ENCODE results near the gene FAM241A. TPM values are rescaled to one million over a fixed set of nuclear protein-coding genes. Genes with fewer than 3 reads are reported as not detected.

Gene FAM241A
- total RNA-seq, 2 donors from 2014 or later = 3.2 to 7.5 TPM

- no peak overlapping the region for H3K27ac ChIP-seq
Observed at GRCh38 chr4:112182604-112183003, 37.4 kb downstream of the FAM241A start.

GRCh38 chr4:112183252-112183651, 38.0 kb downstream of the FAM241A start:
- Histone ChIP-seq H3K27me3 (replicated peaks; ENCODE audit: insufficient read depth) (no peaks in the 10 kb centered on the region), H3K4me1 (ENCODE audit: control insufficient read depth in 1 of 2, low read depth in 2 of 2) (no peaks in the 10 kb centered on the region), H3K4me3 (no peak overlapping the region), H3K9me3 (no peaks in the 10 kb centered on the region), H3K27ac (no peak overlapping the region), H3K36me3 (no peaks in the 10 kb centered on the region)
- no peak for TF ChIP-seq CTCF (IDR thresholded peaks at IDR 0.05)
- DNase-seq (ENCODE audit: low spot score) = no peak
- no peak for ATAC-seq (ENCODE audit: insufficient number of reproducible peaks, low FRiP score, low read depth)

More at GRCh38 chr4:112182604-112183003, 37.4 kb downstream of the FAM241A start:
- H3K36me3 ChIP-seq = no peaks in the 10 kb centered on the region
- no peaks in the 10 kb centered on the region for H3K4me1 ChIP-seq (ENCODE audit: control insufficient read depth in 1 of 2, low read depth in 2 of 2)
- H3K4me3 ChIP-seq = no peak overlapping the region
- H3K9me3 ChIP-seq = no peaks in the 10 kb centered on the region
- no peak for ATAC-seq (ENCODE audit: insufficient number of reproducible peaks, low FRiP score, low read depth)
- no peak for TF ChIP-seq CTCF (IDR thresholded peaks at IDR 0.05)
- DNase-seq (ENCODE audit: low spot score) = no peak
- H3K27me3 ChIP-seq (replicated peaks; ENCODE audit: insufficient read depth) = no peaks in the 10 kb centered on the region

DNA sequence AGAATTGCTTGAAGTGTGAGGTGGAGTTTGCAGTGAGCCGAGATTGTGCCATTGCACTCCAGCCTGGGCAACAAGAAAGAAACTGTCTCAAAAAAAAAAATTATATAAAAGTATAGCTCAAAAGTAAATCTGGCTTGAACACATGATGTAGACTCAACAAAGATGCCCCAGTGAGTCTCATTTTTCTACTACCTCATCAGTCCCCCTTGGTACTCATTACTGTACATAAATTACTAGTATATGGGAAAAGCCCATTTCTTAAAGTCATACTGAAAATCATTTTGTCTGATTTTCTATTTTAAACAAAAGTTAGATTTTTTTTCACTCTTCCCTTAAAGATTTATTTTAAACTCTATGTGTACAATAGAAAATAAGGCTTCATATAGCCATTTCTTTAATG, 39.2 kb downstream of the FAM241A start:
- H3K27ac ChIP-seq = no peak overlapping the region
- no peaks in the 10 kb centered on the region for H3K36me3 ChIP-seq
- H3K4me3 ChIP-seq = no peak overlapping the region
- no peak for TF ChIP-seq CTCF (IDR thresholded peaks at IDR 0.05)
- H3K27me3 ChIP-seq (replicated peaks; ENCODE audit: insufficient read depth) = no peaks in the 10 kb centered on the region
- H3K9me3 ChIP-seq = no peaks in the 10 kb centered on the region
- ATAC-seq (ENCODE audit: insufficient number of reproducible peaks, low FRiP score, low read depth) = no peak
- no peak for DNase-seq (ENCODE audit: low spot score)
- H3K4me1 ChIP-seq (ENCODE audit: control insufficient read depth in 1 of 2, low read depth in 2 of 2) = no peaks in the 10 kb centered on the region

DNA sequence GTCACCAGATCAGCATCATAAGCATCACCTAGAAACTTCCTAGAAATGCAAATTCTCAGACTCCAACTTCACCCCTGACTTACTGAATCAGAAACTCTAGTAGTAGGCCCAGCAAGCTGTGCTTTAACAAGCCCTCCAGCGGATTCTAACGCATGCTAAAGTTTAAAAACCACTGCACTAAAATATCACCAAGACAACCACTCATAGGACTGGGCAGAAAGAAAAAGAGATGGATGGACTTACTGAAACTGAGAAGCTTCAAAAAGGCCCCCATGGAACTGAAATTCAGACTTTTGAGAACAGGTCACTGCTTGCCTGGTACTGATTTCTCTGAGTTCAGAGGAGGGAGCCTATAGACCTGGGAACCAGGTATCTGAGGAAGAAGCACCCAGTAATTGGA, 40.1 kb downstream of the FAM241A start:
- DNase-seq (ENCODE audit: low spot score) (no peak), ATAC-seq (ENCODE audit: insufficient number of reproducible peaks, low FRiP score, low read depth) (no peak)
- no peaks in the 10 kb centered on the region for H3K4me1 ChIP-seq (ENCODE audit: control insufficient read depth in 1 of 2, low read depth in 2 of 2)
- H3K9me3 ChIP-seq = no peaks in the 10 kb centered on the region
- H3K27me3 ChIP-seq (replicated peaks; ENCODE audit: insufficient read depth) = no peaks in the 10 kb centered on the region
- no peak overlapping the region for H3K4me3 ChIP-seq
- no peak for TF ChIP-seq CTCF (IDR thresholded peaks at IDR 0.05)
- no peak overlapping the region for H3K27ac ChIP-seq
- H3K36me3 ChIP-seq = no peaks in the 10 kb centered on the region

- Histone ChIP-seq H3K4me3 (no peak overlapping the region), H3K27me3 (replicated peaks; ENCODE audit: insufficient read depth) (no peaks in the 10 kb centered on the region), H3K4me1 (ENCODE audit: control insufficient read depth in 1 of 2, low read depth in 2 of 2) (no peaks in the 10 kb centered on the region), H3K9me3 (no peaks in the 10 kb centered on the region), H3K27ac (no peak overlapping the region), H3K36me3 (no peaks in the 10 kb centered on the region)
- ATAC-seq (ENCODE audit: insufficient number of reproducible peaks, low FRiP score, low read depth) (no peak), DNase-seq (ENCODE audit: low spot score) (no peak)
- no peak for TF ChIP-seq CTCF (IDR thresholded peaks at IDR 0.05)
Observed at GRCh38 chr4:112185740-112186670, 40.8 kb downstream of the FAM241A start.

Data from thoracic aorta (tissue), 2 donors.